RWPE1 (cell line): ENCODE data around the gene UBASH3A.

Experiments used
- CTCF ChIA-PET: fragments of 350-600 bp; sonication (Branson Sonifier 250); formaldehyde crosslinking; extraction: SDS; loops from one replicate; lab custom pipeline; 2021; lab: Yijun Ruan, JAX
- POLR2A ChIA-PET: fragments of 400-600 bp; formaldehyde crosslinking; extraction: SDS; loops from one replicate; lab custom pipeline; 2020; ENCODE audit warnings: antibody characterized with exemption; ENCODE audit not compliant: low non-redundant PET; lab: Yijun Ruan, JAX
- DNase-seq: peaks from one replicate; pipeline ENCODE4 v3.0.0; 2012; ENCODE audit warnings: low spot score
- H3K27ac ChIP-seq: fragments of 450-650 bp; 2 replicates; pipeline ENCODE4 v1.5.1; 2017
- CTCF ChIP-seq: fragments of 450-650 bp; conservative IDR thresholded peaks from 2 replicates; pipeline ENCODE4 v1.5.1; 2017; ENCODE audit warnings: low read depth, mild to moderate bottlenecking

Gene UBASH3A

GRCh38 chr21:42365770-42366169, 37.9 kb upstream of the UBASH3A start:
- H3K27ac ChIP-seq: no peak overlapping the region
- no peak for DNase-seq
- ChIA-PET CTCF (no interaction called here), POLR2A (no interaction called here)
- no peak for TF ChIP-seq CTCF

- TF ChIP-seq CTCF: no peak
- CTCF ChIA-PET: interaction anchor here (1.3 kb wide), 1 partner anchor 15 kb away, joined by 8 read pairs; no protein-coding TSS in a partner anchor
- POLR2A ChIA-PET: no interaction called here
- no peak within 1 kb of the TSS for H3K27ac ChIP-seq
- no peak for DNase-seq
Measured at GRCh38 chr21:42366292-42367010, 37.3 kb upstream of the UBASH3A start, which contains the start of gene TFF1. Gene TFF1 (minus strand): TSS chr21:42366535. CDS start chr21:42366495, 40 bp downstream.

- ChIA-PET CTCF (interaction anchor here (0.6 to 1.3 kb wide), 2 partner anchors 10 to 14 kb away, joined by 5 to 8 read pairs; no protein-coding TSS in a partner anchor), POLR2A (no interaction called here)
- H3K27ac ChIP-seq: no peak overlapping the region
- no peak for DNase-seq
- no peak for TF ChIP-seq CTCF
Measured at GRCh38 chr21:42367367-42368165, 36.1 kb upstream of the UBASH3A start.

- TF ChIP-seq CTCF: no peak
- H3K27ac ChIP-seq: no peak overlapping the region
- ChIA-PET CTCF (no interaction called here), POLR2A (no interaction called here)
- DNase-seq: no peak
Measured at GRCh38 chr21:42369821-42370220, 33.9 kb upstream of the UBASH3A start.

- H3K27ac ChIP-seq: no peak overlapping the region
- ChIA-PET CTCF (no interaction called here), POLR2A (no interaction called here)
- TF ChIP-seq CTCF: no peak
- no peak for DNase-seq
Measured at GRCh38 chr21:42370894-42371654, 32.6 kb upstream of the UBASH3A start.
